Endodermal cell (in vitro differentiated cells): ENCODE data around the gene GPHA2. TPM values are rescaled to one million over a fixed set of nuclear protein-coding genes. Genes with fewer than 3 reads are reported as not detected.
A peak's percentile ranks its signal among the peaks of the same experiment; 100 is the strongest.

Experiments used
- DNase-seq: peaks from one replicate; pipeline ENCODE4 v3.0.0-alpha.2; 2017
- H3K27ac ChIP-seq: 2 replicates; pipeline ENCODE4 v1.5.1; 2013; ENCODE audit warnings: mild to moderate bottlenecking, low read depth, low read length, moderate library complexity
- H3K27me3 ChIP-seq: 2 replicates; pipeline ENCODE4 v1.6.1; 2013; ENCODE audit warnings: mild to moderate bottlenecking, low read length, moderate library complexity; ENCODE audit not compliant: insufficient read depth, control insufficient read depth, poor library complexity, severe bottlenecking
- H3K36me3 ChIP-seq: 2 replicates; pipeline ENCODE4 v1.7.0; 2013; ENCODE audit warnings: mild to moderate bottlenecking, low read length, moderate library complexity; ENCODE audit not compliant: control insufficient read depth, insufficient read depth
- H3K4me1 ChIP-seq: one replicate; pipeline ENCODE4 v1.7.0; 2013; ENCODE audit warnings: low read length; ENCODE audit not compliant: control insufficient read depth, insufficient read depth
- H3K4me3 ChIP-seq: 2 replicates; pipeline ENCODE4 v1.5.1; 2013; ENCODE audit warnings: mild to moderate bottlenecking, low read length, moderate library complexity
- H3K9ac ChIP-seq: 2 replicates; pipeline ENCODE4 v1.6.1; 2013; ENCODE audit warnings: mild to moderate bottlenecking, low read length, moderate library complexity; ENCODE audit not compliant: poor library complexity, severe bottlenecking; ENCODE audit errors: extremely low read depth
- H3K9me3 ChIP-seq: 2 replicates; pipeline ENCODE4 v1.6.1; 2013; ENCODE audit warnings: mild to moderate bottlenecking, low read length, moderate library complexity; ENCODE audit not compliant: control insufficient read depth
- H3K27ac Mint-ChIP-seq: 2 replicates; pipeline ENCODE4 v1.8.0; 2020; ENCODE audit warnings: mixed read lengths
- H3K27me3 Mint-ChIP-seq: 2 replicates; pipeline ENCODE4 v1.8.0; 2021; ENCODE audit warnings: mild to moderate bottlenecking, mixed read lengths; ENCODE audit not compliant: insufficient read depth
- H3K36me3 Mint-ChIP-seq: 2 replicates; pipeline ENCODE4 v1.8.0; 2020; ENCODE audit warnings: low read depth, mixed read lengths
- H3K4me1 Mint-ChIP-seq: 2 replicates; pipeline ENCODE4 v1.8.0; 2020; ENCODE audit warnings: mixed read lengths
- H3K4me3 Mint-ChIP-seq: 2 replicates; pipeline ENCODE4 v1.8.0; 2020; ENCODE audit warnings: mild to moderate bottlenecking, moderate library complexity, mixed read lengths
- H3K9me3 Mint-ChIP-seq: 2 replicates; pipeline ENCODE4 v1.8.0; 2020; ENCODE audit warnings: mild to moderate bottlenecking, mixed read lengths
- CTCF ChIP-seq: fragments of 200-600 bp; sonication (generic); conservative IDR thresholded peaks from 2 replicates; pipeline ENCODE4 v1.5.0; 2021; ENCODE audit warnings: antibody characterized with exemption, mild to moderate bottlenecking
- WGBS, 2 experiments: methylation state at CpG; one replicate each; pipeline versions ENCODE4 v1.1.5 to v1.1.7; 2013; ENCODE audit warnings: missing lambda C conversion rate in 2 of 2, mixed read lengths in 1 of 2; ENCODE audit not compliant: insufficient coverage in 1 of 2, insufficient read length in 1 of 2; 5-methylcytosine and 5-hydroxymethylcytosine counted together
- total RNA-seq, 2 donors: library from RNA; stranded (reverse); fragmentation: NEBNext Ultra II Directional in 1 of 2; extraction: Animal tissue kit (Norgen Biotek cat#: 25700) in 1 of 2; gene quantifications; 2 replicates in 1 of 2; 3 replicates in 1 of 2; pipeline ENCODE4 v1.2.1, GENCODE V29; 2021

Gene GPHA2
- total RNA-seq, 2 donors from 2014 or later: 0.77 TPM; not detected in 1

DNA sequence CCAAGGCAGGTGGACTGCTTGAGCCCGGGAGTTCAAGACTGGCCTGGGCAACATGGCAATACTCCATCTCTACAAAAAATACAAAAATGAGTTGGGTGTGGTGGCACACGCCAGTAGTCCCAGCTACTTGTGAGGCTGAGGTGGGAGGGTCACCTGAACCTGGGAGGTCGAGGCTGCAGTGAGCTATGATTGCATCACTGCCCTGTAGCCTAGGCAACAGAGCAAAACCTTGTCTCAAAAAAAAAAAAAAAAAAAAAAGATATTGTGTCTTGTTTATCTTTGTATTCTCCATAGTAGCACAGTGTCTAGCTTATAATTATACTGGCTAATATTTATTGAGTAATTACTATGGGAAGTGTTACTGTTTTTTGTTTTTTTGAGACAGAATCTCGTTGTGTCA lies 15.8 kb upstream of the GPHA2 start:
- H3K27ac Mint-ChIP-seq: no peak overlapping the region
- no peaks in the 10 kb centered on the region for H3K36me3 Mint-ChIP-seq
- H3K27ac ChIP-seq: no peak overlapping the region
- H3K4me3 ChIP-seq: no peak overlapping the region
- no peak overlapping the region for H3K4me3 Mint-ChIP-seq
- no peaks in the 10 kb centered on the region for H3K9me3 Mint-ChIP-seq
- peaks cover 11% of the 10 kb centered on the region for H3K27me3 ChIP-seq
- no peak for TF ChIP-seq CTCF
- 86 to 88% methylated on average over 1 to 4 of the region's 4 CpGs for WGBS, 2 experiments
- H3K36me3 ChIP-seq: no peaks in the 10 kb centered on the region
- H3K27me3 Mint-ChIP-seq: peaks cover 6% of the 10 kb centered on the region
- no peaks in the 10 kb centered on the region for H3K4me1 Mint-ChIP-seq
- DNase-seq: no peak
- H3K9me3 ChIP-seq: no peaks in the 10 kb centered on the region
- H3K4me1 ChIP-seq: no peaks in the 10 kb centered on the region
- H3K9ac ChIP-seq: no peak overlapping the region

DNA sequence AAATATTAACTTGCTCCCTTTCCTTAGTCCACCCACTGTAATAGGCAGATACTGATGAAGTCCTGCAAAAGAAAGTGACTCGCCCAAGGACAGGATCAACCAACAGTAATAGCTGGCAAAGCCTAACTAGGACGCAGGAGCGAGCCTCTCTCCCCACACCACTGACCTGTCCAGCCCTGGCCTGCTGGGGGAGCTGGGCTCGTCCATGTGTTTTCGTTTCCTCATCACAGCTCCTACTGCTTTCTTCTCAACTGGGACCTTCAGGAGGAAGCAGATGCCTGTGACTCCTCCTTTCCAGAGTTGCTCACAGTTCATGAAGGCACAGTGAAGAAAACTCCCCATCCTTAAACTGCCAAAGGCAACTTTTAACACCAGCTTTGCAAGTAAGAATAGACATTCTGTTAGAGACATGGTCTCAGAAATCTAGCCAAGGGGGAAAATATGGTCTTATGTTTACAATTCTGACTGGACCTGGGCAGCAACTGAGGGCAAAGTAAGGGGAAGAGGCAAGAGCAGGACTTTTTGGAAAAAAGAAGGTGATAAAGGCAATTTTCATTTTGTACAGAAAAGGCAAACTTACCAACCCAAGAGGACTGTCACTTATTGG lies 11.6 kb upstream of the GPHA2 start:
- DNase-seq: peak; percentile 45
- Histone ChIP-seq H3K36me3 (no peaks in the 10 kb centered on the region), H3K27me3 (peaks cover 20% of the 10 kb centered on the region), H3K4me3 (no peak overlapping the region), H3K27ac (no peak overlapping the region), H3K4me1 (no peaks in the 10 kb centered on the region), H3K9me3 (no peaks in the 10 kb centered on the region), H3K9ac (no peak overlapping the region)
- 76 to 90% methylated on average over 2 to 5 of the region's 5 CpGs for WGBS, 2 experiments
- Mint-ChIP-seq H3K36me3 (no peaks in the 10 kb centered on the region), H3K4me1 (no peaks in the 10 kb centered on the region), H3K4me3 (no peak overlapping the region), H3K9me3 (no peaks in the 10 kb centered on the region), H3K27me3 (peaks cover 15% of the 10 kb centered on the region), H3K27ac (no peak overlapping the region)
- no peak for TF ChIP-seq CTCF

GRCh38 chr11:64936539-64936938 lies 846 bp upstream of the GPHA2 start:
- no peaks in the 10 kb centered on the region for H3K36me3 ChIP-seq
- H3K27me3 ChIP-seq: peaks cover 6% of the 10 kb centered on the region
- H3K4me1 Mint-ChIP-seq: peaks cover 9% of the 10 kb centered on the region
- H3K9me3 ChIP-seq: no peaks in the 10 kb centered on the region
- H3K27ac ChIP-seq: no peak overlapping the region
- no peaks in the 10 kb centered on the region for H3K4me1 ChIP-seq
- TF ChIP-seq CTCF: no peak
- DNase-seq: no peak
- H3K27ac Mint-ChIP-seq: no peak overlapping the region
- H3K9me3 Mint-ChIP-seq: no peaks in the 10 kb centered on the region
- H3K9ac ChIP-seq: no peak overlapping the region
- H3K4me3 ChIP-seq: no peak overlapping the region
- H3K27me3 Mint-ChIP-seq: peaks cover 5% of the 10 kb centered on the region
- no peaks in the 10 kb centered on the region for H3K36me3 Mint-ChIP-seq
- H3K4me3 Mint-ChIP-seq: no peak overlapping the region
- 85 to 89% methylated on average over 3 to 4 of the region's 4 CpGs for WGBS, 2 experiments
